GM19351 (cell line): ENCODE measurements around the gene ACHE.

Experiments used
- ATAC-seq: cut with Tn5 transposase; IDR thresholded peaks from one replicate; pipeline ENCODE4 v1.9.1; 2021; ENCODE audit warnings: mild to moderate bottlenecking, moderate library complexity; ENCODE audit not compliant: unreplicated experiment

ACHE gene

DNA sequence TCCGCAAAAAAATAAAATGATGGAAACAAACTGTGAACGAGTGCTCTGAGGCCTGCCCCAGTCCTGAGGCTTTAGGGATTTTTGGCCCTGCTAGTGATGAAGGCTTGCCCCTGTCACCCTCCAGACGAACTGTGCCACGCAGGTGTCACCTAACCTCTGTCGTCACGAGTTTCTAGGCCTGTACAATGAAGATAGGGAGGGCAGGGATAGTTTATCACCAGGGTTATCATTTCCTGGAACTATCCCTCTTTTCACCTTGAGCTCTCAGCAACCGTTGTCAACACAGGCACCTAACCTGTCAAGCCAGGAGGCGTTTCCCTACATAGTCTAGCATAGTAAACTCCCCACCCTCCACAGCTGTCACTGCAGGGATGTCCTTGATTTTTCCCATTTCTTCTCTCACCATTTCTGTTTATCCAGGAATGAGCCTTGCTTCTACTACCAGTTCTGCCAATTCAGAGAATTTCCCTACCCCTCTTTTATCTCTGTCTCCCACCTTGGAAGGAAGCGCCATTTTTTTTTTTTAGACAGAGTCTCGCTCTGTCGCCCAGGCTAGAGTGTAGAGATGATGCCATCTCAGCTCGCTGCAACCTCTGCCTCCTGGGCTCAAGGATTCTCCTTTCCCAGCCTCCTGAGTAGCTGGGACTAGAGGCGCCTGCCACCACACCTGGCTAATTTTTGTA, 2.2 kb upstream of the ACHE start:
- ATAC-seq: no peak

DNA sequence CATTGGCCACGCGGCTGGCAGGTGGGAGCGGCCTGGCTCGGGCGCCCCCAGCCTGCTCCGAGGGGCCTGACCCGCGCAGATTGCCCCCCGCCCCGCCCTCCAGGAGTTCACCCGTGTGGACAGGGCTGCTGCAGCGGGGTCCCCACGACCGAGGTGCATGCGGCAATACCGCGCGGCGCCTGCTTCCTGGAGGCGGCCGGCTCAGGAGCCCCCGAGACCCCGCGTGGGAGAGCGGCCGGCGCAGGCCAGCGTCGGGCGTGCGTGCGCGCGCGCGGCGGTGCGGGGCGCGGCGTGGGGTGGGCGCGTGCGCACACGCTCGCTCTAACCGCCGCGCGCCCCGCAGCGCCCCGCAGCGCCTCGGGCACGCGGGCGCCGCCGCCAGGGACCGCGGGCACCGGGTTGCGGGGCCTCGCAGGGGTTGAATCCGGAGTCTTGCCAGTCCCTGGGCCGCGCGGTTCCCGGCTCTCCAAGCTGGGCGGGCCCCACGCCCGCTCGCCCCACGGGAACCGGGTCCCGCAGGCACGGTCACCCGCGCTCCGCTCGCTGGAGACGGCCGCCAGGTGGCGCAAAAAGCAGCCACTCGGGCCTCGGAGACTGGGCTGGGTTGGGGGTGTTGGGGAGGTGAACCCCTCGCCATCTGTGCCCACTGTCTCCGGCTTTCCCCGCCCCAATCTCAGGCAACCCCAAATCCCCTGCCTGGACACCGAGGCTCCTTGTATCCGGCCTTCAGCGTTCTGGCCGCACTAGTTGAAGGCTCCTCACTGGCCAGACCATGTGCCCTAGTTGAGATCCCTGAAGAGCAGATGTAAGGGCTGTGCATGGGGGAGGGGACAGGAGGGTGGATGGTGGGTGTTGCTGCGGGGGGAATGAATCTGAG, 1.3 kb upstream of the ACHE start:
- no peak for ATAC-seq

DNA sequence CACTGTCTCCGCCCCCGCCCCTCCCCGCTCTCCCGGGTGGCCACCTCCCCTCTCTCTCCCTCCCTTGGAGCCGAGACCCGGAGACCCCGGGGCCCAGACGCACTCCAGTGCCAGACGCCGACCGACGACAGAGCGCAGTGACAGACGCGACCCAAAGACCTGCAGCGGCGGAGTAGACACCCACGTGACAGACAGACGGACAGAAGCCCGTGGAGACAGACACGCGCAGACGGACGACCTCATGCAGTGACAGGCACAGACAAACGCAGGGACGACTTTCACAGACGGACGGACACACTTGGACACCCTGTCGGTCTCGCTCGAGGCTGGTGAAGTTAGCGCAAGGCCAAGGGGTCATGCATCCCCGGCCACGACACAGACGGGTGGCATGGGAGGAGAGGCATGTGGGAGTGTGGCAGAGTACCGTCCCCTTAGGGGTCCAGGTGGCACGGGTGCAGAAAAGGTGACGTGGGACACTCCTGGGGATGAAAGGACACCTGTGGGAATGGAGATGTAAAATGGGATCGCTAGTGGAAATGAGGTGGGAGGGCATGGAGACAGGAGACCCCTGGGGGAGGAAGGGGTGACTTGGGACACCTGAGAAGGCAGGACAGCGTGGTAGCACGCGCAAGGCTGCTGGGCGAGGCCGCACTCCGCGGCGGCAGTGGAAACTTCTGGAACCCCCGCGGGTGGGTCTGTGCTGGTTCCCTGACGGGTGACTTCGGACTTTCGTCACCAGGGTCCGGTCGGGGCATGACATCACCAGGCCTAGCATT, 456 bp upstream of the ACHE start:
- ATAC-seq: no peak

DNA sequence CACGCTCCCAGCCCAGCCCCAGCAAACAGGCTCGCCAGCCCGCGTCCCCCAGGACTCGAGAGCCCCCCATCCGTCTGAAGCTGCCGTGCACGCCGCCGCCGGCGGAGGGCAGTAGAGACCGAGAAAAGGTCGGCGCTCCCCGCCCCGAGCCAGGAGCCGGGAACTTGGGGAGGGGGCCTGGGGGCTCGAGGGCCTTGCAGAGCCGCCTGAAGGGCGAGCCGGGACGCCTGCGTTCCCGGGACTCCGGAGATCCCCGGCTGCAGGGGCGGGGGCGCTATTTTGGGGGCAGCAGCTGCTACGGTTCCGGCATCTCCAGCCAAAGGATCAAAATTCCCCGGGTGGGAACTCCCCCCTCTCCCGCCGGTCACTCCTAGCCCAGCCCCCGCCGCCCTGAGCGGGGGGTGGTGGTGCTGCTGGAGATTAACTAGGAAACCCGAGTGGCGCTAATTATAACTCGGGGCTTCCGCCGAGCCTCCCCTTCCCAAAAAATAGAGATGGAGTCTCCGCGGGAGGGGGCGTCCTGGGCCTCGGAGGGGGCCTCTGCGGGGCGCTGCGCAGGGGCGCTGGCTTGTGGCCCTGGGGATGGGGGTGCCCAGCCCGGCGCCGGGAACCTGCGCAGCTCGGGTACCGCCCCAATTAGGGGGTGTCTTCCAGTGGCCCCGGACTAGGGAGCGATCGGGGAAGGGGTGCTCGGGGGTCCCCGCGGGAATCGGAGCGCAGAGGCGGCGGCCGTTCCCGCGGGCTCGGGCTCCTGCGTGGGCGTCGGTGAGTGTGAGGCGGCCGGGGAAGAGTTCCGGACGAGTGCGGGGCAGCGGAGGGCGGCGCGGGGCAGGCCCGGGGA, 608 bp downstream of the ACHE start:
- no peak for ATAC-seq

DNA sequence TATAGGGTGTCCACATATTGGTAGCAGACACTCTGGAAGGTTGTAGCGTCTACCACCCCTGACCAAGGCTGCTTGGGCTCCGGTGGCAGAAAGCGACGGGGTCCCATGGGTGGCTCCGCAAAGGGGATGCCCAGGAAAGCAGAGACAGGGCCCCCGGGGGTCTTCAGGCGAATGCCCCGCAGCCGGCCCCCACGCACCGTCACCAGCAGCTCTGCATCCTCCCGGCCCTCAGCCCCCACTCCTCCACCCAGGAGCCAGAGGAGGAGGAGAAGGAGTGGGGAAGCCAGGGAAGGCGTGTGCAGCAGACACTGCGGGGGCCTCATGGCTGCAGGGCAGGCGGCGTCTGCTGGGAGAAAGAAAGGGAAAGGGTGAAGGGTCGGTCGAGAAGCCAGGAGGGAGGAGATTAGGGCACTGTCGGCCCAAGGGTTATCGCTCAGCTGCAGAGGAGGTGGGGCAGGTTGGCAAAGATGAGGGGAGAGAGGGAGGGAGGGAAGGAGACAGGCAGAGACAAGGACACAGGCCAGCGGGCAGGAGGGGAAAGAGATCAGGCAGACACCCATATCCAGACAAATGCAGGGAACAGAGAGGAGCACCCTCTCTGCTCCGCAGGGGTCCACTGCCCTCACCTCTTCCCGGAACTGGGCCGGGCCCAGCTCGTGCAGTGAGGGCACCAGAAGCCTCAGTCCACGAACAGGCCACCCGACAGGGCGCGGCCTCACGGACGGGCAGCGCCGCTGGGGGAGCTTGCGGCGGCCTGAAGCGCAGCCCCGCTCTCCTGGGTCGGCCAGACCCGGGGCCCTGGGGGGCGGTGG, 1.6 kb downstream of the ACHE start:
- ATAC-seq: no peak

DNA sequence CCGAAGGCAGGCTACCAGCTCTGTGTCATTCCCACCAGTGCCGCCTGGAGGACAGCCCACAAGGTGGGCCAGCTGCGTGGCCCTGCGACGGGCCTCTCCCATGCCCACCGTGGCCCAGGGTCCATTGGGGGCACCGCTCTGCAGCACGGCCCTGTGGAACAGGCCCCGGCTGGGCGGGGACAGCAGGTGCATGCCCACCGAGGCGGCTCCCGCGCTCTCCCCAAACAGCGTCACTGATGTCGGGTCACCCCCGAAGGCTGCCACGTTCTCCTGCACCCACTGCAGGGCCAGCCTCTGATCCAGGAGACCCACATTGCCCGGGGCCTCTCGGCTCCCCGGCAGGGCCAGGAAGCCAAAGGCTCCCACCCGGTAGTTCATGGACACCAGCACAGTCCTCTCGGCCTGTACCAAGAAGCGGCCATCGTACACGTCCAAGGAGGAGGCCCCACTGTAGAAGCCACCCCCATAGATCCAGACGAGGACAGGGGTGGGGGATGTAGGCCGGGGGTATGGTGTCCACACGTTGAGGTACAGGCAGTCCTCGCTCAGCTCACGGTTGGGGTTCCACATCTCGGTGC, 2.3 kb downstream of the ACHE start:
- no peak for ATAC-seq

DNA sequence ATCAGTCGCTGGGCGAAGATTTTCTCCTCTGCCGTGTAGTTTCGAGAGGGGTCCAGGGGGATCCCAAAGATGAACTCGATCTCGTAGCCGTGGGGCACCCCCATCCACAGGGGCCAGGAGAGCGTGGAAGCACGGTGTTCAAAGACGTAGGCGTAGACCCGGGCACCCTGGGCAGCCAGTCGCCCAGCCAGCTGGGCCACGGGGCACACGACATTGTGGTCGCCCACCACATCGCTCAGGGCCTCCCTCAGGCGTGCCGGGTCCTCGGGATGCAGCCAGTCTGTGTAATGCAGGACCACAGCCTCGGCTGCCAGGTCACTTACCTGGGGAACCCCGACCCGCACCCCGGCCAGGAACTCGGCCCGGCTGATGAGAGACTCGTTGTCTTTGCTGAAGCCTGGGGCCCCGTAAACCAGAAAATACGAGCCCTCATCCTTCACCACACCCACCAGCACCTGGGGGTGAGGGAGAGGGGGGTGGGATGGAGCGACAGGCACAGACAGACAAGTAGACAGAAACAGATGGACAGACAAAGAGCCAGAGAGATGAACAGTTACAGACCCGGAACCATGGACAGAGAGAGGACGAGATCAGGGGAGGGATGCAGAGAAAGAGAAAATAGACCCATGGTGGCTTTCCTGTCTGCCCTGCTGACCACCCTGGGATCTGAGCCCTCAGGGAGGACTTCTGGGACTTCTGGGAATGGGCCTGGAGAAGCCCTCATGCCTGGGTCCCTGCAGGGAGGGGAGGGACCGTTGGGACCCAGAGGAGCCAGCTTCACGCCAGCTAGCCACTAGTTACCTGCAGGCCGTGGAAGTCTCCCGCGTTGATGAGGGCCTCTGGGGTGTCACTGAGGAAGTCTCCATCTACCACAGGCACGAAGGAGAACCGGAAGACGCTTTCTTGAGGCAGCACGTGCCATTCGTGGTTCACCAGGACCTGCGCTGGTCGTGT, 3.0 kb downstream of the ACHE start:
- no peak for ATAC-seq

DNA sequence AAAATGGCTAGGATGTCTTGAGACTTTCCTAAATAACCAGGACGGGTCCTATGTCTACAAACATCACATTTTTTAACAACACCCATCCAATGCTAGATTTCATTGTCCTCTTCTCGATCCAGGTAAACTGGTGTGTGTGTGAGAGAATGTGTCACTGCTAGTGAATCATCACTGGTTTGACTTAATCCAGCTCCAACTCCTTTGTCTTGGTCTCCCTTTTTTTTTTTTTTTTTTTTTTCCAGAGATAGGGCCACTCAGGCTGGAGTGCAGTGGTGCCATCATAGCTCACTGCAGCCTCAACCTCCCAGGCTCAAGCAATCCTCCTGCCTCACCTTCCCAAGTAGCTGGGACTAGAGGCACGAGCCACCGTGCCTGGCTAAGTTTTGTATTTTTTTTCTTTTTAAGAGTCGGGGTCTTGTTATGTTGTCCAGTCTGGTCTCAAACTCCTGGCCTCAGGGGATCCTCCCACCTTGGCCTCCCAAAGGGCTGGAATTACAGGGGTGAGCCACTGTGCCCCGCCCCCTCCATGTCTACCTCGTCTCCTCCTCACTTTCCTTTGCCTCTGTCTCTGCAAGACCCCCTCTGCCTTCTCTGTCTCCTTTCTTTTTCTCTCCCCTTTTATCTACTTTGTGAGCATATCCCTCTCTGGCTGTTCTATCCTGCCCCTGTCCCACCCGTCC, 4.0 kb downstream of the ACHE start:
- ATAC-seq: no peak

DNA sequence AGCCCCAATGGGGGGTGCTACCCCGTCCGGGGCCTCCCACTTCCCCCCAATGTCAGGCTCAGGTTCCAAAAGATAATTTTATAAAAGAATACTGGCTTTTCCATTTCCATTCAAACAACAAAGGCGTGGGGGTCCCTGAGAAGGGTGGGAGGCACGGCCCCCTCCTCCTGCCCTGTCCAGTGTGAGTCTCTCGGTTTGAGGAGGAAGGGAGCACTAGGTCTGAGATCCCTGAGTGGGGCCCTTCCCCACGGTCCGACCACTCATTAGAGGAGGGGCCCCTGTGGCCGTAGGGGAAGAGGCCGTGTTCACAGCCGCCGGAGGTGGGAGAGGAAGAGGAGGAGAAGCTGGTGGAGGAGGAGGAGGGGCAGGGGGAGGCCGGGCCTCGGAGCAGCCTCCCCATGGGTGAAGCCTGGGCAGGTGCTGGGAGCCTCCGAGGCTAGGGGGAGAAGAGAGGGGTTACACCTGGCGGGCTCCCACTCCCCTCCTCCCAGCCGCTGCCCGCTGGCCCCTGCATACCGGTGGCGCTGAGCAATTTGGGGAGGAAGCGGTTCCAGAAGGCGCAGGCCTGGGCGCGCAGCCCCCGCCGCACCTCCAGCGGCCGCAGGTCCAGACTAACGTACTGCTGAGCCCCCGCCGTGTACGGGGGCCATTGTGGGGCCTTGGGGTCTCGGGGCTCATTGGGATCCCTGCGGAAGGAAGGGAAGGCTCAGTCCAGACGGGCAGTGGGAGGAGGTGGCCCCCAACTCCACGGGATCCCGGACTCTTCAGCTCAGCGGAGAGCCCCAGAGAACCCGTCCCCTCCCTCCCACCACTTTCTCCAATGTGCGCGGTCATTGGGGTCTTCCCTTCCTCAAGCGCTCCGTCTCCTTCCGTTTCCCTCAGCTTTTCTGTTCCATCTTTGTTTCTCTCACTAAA, 4.8 kb downstream of the ACHE start:
- ATAC-seq: no peak

DNA sequence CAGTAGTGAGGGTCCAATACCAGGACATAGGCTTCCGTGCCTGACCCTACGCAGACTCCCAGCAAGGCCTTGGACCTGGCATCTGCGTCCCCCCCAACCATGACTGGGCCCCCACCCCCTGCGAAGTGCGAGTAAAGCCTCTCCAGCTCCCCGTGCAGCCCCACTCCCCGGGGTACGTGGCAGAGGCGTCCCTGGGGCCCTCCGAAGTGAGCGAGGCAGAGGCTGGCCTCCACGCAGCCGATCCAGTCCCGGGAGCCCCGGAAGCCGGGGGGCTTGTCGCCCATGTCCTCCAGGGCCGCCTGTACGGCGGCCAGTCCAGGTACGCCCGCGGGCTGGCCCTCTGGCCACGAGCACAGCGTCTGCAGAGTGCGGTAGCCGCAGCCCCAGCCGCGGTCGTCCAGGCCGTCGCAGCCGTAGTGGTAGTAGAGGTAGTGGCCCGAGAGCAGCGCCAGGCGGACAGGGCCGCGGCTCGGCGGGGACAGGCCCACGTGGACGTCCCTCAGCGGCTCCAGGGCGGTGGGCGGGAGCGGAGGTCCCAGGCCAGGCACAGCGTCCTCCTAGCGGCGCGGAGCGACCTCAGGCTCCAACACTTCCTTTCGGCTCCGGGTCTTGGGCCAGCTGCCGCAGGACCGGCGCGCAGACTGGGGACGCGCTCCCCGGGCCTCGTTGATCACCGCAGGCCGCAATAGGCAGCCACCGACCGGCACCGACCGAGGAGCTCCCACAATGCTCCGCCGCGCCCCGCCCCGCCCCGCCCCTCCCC, 6.5 kb downstream of the ACHE start, which contains the start of gene UFSP1:
Gene UFSP1, minus strand, starts transcription at position 728 of the 763 bp plus-strand sequence. Its CDS starts 444 bp downstream, at position 284.
- peak; percentile 24 for ATAC-seq

DNA sequence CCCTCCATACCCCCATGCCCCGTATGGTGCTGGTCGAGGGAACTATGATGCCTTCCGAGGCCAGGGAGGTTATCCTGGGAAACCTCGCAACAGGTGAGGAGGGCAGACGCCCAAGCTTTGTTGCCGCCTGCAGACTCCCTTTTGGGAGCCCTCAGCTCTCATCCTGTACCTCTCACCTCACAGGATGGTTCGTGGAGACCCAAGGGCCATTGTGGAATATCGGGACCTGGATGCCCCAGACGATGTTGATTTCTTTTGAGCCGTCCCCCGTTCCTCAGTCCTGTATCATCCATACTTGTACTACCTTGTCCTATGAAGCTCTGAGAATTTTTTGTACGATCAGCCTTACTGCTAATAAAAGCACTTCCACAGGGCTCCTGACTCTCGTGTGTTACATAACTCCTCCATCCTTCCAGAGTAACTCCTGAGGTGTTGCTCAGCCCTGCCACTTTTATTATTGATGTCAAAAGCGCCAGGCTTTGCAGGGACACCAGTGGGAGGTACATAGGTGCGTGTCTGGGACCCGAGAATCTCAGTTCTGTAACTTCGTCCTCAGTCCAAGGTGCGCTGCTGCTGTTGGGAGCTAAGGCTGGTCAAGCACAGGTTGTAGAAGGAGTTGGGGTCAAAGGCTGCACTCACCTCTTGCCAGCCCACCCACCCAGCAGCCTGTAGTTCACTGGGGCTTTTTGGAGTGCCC, 7.2 kb downstream of the ACHE start:
- no peak for ATAC-seq

DNA sequence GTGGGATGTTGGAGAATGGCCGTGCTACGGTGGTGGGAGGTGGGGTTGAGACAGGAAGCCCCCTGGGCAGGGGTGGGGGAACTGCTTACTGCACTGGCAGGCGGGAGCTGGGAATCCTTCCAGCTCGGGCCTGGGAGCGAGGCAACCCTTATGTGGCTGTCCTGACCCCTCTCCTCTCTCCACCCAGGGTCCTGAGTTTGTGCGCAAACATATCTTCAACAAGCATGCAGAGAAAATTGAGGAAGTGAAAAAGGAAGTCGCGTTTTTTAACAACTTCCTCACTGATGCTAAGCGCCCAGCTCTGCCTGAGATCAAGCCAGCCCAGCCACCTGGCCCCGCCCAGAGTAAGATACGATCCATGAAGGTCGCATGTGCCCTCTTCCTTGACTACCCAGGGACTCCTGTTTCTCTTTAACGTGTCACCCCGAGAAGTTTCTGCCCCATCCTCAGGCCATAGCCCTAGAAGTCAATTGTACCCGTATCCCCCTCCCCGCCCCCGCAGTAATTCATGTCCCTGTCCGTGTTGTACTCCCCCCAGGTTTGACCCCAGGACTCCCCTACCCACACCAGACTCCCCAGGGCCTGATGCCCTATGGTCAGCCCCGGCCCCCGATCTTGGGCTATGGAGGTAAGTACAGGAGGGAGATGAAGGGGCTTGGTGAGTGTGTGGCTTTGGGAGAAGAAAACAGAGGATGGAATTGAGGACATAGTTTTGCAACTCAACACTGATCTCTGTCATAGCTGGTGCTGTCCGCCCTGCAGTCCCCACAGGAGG, 8.0 kb downstream of the ACHE start:
- peak; percentile 56 for ATAC-seq

DNA sequence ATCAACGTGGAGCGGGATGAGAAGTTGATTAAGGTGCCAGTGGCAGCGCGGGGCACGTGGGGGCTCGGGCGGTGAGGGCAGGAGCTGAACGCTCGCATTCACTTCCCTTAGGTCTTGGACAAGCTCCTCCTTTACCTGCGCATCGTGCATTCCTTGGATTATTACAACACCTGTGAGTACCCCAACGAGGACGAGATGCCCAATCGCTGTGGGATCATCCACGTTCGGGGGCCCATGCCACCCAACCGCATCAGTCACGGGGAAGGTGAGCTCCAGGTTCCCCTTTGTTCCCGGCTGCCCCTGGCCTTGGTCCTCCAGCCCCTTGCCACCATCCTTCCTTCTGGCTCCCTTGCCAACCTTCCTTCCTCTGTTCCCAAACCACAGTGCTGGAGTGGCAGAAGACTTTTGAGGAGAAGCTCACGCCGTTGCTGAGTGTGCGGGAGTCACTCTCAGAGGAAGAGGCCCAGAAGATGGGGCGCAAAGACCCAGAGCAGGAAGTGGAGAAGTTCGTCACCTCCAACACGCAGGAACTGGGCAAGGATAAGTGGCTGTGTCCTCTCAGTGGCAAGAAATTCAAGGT, 8.7 kb downstream of the ACHE start:
- ATAC-seq: no peak
